ENCODE measurements around the gene PHF21B.

The PHF21B gene

DNA sequence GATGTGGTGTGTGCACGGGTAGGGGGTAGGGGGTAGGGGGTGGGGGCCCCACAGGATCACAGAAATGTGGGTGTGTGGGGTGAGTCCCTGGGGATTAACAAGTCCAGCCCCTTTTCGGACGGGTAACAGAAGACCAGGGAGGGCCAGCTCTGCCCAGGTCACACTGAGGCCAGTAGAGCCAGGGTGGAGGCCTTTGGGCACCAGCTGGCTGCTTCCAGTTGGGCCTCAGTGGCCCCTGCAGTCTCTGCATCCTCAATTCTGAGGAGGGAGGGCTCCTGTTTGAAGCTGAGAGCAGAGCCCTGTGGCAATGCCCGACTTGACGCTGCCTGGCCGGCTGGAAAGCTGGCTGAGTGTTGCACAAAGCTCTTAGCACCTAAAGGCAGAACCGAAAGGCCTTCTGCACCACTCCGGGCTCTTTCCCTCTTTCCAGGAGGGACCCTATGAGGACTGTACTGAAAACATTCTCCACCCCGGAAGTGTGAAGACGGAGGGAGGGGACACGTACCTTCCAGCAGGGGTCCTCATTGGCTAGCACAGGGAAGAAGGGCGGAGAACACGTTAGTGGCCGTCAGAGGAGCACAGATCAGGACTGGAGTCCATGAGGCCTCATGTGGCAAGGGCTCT, 120.4 kb downstream of the PHF21B start:
- no peak for DNase-seq

DNA sequence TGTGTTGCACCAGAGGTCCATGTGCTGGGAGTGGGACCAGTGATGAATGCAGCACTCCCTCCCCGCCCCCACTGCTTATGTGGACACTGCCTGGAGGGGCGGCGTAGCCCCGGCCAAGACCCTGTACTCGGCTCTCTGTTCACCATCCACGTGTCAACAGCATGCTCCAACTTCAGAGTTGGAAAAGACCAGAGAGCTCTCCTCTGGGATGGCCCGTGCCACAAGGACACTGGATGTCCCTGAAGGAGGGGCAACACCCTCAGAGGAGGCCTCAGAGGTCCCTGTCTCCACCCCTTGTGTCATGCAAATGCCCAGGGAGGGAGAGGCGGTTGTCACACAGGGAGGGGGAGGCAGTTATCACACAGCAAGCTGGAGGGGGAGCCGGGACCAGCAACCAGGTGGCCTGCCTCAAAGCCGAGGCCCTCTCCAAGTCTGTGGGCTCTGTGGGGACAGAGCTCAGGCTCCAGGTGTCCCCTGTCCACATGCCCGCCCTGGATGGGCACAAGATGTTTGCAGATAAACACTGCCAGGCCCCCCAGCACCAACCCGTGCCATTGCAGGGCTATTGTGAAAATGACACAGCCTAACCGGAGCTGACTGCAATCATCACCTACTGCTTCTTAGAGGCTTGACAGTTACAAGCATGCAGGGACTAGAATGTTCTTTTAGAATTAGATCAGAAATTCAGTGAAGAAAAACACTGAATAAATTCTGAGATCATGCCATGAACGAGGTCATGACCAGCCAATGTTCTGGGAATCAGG, 121.1 kb downstream of the PHF21B start:
- no peak for DNase-seq

DNA sequence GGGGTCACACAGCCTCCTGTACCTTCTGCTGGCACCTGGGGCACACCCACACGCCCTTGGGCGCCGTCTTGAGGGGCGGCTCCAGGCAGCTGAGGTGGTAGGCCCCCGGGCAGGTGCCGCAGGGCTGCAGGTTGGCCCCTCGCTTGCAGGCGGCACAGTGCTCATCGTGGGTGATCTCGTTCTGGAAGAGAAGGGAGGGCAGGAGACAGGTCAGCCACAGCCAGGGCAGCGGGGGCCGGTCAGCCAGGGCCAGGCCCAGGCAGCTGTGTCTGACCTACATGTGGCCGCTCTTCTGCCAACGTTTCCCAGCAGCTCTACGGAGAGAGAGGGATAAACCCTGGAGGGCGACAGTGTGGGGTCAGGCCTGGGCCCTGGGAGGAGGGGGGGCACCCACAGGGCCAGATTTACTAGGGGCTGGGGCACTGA, 121.9 kb downstream of the PHF21B start:
- DNase-seq = no peak

DNA sequence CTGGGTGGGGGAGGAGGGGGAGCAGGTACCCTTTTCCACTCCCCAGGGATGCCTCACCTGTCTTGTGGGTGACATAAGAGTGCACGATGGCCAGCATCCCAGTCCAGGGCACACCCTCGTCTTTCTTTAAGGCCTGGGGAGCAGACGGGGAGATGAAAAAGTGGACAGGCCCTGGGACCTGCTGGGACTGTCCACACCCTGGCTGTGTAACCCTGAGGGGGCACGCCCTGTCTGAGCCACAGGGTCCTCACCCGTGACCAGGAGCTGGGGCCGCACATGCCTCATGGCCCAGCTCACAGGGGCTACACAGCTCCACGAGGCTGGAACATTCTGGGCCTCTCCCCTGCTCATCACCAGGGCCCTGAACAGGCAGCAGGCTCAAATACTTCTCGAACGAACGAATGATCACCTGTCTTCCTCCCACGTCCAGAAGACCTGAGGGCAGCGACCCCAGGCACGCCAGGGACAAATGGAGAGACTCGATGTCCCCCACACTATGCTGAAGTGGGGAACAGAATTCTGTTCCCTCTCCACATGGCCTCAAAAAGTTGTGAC, 123.9 kb downstream of the PHF21B start:
- DNase-seq = no peak

DNA sequence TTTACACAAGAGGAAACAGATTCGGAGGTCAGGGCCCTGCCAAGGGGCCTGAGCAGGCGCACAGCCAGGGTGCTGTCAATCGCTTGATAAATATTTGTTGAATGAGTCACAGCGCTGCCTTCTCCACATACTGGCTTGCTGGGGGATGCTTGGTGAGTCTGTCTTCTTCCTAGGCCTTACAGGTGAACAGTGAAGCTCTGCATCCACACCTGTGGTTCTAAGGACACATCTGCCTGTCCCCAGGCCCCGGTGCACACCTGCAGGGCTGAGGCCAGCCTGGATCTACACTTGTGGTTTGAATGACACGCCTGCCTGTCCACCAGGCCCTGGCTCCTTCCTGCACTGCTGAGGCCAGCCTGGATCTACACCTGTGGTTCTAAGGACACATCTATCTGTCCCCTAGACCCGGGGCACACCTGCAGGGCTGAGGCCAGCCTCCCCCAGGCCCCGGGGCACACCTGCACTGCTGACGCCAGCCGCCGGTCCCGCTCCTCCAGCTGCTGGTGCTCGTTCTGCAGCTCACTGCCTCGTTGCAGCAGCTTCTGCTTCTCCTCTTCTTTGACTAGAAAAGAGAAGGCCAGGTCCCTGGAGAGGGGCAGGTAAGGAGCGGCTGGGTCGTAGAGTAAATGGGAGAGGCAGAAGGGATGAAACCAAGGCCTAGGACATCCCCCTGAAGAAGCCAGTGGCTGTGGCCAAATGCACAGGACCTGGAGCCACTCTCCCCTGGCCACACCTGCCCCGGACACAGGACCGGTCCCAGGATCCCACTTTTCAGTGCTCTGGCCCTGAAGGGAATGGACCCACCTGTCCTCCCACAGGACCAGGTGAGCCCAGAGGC, 124.6 kb downstream of the PHF21B start:
- no peak for DNase-seq

DNA sequence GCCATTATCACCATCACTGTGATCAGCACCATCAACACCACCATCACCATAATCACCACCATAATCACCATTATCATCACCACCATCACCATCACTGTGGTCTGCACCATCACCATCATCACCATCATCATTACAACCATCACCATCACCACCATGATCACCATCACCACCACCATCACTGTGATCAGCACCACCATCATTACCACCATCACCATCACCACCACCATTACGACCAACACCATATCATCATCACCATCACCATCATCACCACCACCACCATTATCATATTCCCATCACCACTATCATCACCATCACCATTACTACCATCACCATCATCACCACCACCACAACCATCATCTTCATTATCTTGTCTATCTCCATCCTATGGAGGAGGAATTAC, 125.2 kb downstream of the PHF21B start:
- no peak for DNase-seq

DNA sequence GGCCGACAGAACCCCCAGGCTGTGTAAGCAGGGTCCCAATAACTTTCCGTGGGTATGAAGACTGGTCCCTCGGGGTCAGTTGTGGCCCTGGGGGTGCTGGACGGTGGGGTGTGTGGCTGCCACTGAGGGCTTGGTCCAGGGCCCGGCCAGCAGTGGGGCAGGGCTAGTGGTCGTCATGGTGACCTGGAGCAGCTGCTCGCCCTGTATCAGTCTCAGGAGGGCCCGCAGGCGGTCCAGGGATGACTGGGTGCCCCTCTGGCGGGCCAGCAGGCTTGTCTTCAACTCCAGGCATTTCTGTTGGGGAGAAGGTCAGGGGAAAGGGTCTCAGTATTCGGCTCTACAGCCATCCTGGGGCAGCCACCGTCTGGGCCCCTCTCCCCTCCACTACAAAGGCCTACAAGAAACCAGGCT, 126.8 kb downstream of the PHF21B start:
- no peak for DNase-seq

DNA sequence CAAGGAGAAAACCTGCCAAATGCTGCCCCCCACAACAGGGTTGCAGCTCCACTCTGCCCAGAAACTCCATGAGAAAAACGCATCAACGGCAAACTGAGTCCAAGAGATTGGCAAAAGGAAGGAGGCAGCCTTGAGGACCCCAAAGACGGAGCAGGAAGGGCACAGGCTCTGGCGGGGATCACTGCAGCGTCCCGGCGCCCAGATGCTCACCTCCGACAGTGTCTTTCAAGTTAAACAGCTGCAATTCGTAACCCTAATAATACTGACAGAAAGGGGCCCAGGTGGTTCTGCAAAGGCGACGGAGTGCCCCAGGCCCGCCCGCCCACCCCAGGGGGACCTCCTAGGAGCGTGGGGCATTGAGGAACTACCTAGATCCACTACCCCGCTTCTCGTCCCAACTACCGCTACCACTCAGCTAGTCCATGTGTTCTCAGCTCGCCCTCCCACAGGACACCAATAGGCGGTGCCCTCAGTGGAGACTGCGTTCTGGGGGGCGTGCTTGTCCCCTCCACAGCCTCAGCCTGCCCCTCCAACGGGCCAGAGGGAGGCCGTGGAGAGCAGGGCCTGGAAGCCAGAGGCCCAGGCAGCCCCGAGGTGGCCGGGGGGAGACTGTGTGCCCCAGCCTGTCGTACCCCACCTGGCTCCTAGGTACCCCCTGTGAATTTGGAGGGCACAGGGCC, 127.4 kb downstream of the PHF21B start:
- no peak for DNase-seq

DNA sequence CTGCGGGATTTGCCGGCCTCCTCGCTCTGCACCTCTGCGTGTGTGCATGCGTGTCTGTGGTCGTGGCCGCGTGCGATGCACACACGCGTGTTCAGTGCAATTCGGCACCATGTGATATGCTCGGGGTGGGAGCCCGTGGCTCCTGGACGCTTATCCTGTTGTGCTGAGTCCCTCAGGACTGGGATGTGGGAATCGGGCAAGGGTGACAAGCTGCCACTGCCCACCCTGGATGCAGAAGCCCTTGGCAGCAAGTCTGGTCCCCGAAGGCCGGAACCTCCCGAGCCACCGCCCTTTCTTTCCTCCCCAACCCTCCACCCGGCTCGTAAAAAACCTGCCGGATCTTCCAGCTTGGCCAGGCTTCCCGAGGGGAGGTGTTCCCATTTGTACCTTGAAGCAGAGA, 128.2 kb downstream of the PHF21B start:
- DNase-seq = no peak

DNA sequence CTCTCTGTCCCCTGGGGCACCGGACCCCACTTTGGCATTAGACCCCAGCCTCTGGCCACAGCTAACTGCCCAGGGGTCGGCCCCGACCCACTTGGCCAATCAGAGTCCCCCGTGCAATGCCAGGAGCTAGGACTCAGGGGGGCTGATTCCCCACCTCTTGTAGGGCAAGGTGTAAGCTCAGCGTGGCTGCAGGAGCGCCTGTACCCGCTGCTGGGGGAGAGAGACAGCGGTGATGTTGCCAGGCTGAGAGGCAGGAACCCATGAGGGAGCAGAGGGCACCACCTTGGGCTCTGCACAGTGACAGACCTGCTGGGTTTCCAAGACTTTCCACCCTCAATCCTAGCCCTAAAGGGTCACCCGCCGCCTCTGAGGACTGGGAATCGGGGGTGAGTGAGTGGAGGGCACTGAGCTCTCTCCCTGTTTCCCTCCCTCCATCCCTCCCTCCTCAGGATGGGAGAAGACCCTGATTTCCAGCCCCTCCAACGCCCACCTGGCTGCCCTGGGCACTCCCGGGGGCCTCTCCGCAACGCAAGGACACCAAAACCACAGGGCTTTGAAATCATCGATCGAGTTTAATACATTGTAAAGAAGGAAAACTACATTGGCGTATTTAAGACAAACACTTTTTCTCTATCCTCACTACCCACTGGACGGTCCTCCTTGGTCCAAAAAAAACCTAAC, 129.1 kb downstream of the PHF21B start:
- DNase-seq = no peak

DNA sequence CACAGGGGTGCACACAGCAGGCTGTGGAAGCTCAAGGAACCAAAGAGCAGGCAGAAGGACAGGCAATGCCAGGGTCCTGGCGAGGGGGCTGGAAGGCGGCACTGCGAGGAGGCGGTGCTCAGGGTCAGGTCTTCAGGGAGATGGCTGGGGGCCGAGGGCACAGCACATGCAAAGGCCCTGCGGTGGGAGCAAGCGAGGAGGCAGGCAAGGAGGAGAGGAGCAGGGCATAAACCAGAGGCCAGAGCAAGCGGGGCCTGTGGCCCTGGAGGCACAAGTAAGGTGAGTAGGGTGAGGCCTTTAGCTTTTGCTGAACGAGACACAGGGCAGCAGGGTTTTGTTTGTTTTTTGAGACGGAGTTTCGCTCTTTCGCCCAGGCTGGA, 130.5 kb downstream of the PHF21B start:
- DNase-seq = no peak

DNA sequence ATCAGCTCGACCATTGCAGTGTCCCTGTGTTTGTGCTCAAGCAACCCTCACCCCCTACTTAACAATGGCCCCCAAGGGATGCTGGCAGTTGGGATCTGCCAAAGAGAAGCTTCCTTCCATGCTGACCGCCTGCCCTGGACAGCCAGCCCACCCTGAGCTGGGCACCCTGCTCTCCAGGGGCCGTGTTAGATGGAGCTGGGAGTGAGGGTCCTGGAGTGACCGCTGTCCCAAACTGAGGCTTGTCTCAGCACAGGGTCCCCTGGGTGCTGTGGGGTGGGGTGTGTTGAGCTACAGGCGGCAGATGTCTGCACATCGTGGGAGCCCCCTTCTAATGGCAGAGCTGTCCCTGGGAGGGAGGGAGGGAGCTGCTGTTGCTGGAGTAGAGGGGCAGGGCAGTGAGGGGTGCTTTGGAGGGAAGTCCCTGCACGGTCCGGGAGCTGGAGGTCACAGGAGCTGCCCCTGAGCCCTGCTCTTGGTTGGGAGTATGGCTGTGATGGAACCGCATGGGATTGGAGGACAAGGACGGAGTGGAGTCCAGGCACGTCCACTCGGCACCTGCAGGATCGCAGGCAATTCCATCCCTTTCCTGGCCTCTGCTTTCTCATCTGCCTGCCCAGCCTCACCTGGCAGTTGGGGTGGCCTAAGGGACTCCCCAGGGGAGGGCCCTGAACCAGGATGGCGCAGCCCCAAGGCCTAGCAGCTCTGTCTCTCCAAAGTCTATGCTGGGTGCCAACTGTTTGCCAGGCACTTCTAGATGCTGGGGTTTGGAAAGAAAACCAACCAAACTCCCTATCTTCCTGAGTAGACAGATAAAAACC, 131.1 kb downstream of the PHF21B start:
- no peak for DNase-seq

DNA sequence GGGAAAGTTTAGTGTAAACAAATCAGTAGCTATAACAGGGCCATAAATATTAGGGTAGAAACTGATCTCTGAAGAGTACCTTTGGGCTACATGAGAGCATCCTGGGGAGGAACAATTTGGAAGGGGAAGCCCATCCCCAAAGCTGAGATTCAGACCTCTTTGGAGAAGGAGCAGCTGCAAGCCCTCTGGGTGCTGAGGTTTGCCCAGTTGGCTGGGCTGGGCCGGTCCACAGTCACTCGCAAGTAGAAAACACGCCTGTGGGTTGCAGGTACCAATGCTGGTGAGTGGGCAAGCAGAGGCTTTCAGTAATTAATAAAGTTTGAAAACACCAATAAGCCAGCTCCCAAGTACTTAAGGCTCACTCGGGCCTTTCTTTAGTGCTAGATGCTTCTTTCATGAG, 132.9 kb downstream of the PHF21B start:
- no peak for DNase-seq

DNA sequence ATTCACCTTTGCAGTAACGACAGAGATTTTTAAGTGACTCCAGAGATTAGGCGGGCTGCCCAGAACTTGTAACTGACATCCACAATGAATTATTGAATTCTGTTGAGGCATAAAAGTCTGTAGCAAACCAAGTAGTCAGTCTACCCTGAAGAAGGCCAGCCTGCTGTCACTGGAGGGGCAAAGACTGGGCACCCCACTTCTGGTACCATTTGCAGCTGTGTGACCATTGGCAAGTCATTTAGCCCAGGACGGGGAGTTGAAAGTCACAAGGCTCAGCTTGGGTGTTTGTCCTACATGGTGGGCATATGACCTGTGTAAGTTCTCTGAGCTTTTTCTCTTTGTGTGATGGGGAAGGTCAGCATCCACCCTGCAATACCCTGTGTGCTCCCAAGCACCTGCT, 138.0 kb downstream of the PHF21B start:
- no peak for DNase-seq

DNA sequence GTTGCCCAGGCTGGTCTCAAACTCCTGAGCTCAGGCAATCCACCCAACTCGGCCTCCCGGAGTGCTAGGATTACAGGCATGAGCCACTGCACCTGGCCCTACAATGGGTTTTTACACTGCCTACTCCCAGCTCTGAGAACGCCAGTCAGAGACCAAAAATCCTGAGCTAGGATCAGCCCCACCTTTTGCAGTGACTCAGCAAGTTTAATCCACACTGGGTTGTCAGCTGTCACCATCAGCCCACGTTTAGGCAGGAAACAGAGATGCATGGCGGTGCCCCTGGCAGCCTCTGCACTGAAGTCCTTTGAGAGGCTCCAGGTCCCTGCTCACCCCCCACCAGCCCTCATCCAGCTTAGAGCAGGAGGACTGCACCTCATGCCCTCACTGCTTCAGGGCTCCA, 139.8 kb downstream of the PHF21B start:
- DNase-seq = no peak

DNA sequence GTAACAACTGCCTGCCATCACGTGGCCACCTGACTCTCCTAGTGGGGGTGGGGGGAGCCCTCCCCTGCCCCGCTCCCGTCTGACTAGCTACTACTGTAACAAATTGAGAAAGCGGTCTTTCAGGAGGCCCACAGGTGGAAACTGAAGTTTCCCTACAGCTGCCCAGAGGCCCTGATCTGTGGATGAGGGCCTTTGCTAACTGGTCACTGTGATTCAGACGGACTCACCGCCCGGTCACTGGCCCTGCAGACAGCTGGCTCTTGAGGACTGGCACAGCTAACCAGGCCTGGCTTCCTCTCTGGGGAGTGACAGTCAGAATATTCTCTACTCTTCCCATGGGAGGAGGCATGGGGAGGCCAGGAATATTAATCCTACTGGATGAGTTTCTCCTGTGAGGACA, 140.6 kb downstream of the PHF21B start:
- DNase-seq = no peak

DNA sequence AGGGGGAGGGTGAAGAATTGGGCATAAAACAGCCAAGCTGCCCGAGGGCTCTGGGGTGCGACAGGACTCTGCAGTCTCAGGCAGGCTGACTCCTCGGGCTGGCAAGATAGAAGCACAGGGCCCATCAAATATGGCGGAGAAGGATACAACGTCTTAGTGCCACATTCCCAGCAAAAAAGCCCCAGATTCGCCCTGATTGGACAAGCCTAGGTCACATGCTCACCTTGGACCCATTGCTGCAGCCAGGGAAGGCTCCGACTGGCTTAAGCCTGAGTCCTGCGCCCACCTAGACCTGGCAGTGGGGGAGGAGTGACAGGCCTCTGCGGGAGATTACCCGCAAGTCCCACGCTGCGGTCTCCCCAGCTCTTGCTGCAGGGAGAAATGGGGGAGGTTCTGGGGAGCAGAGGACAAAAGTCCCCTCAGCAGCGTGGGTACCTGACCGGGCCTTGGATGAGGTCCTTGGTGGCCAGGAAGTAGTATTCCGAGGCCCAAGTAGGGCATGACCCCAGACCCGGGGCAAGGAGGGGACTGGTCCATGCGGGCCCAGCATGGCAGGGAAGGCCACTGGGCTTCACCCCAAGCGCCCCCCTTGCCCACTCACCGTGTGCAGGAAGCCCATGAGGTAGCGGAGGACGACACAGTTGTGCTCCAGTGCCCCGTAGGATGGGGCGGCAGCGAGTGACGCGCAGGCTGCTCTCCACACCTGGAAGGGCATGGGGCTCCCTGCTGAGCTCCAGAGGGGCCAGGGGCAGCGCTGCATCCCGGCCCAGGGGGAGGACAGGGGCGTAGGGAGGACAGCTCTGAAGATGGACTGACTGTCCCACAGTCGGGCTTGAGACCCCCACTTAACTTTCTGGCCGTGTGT, 144.4 kb downstream of the PHF21B start:
- DNase-seq = no peak

DNA sequence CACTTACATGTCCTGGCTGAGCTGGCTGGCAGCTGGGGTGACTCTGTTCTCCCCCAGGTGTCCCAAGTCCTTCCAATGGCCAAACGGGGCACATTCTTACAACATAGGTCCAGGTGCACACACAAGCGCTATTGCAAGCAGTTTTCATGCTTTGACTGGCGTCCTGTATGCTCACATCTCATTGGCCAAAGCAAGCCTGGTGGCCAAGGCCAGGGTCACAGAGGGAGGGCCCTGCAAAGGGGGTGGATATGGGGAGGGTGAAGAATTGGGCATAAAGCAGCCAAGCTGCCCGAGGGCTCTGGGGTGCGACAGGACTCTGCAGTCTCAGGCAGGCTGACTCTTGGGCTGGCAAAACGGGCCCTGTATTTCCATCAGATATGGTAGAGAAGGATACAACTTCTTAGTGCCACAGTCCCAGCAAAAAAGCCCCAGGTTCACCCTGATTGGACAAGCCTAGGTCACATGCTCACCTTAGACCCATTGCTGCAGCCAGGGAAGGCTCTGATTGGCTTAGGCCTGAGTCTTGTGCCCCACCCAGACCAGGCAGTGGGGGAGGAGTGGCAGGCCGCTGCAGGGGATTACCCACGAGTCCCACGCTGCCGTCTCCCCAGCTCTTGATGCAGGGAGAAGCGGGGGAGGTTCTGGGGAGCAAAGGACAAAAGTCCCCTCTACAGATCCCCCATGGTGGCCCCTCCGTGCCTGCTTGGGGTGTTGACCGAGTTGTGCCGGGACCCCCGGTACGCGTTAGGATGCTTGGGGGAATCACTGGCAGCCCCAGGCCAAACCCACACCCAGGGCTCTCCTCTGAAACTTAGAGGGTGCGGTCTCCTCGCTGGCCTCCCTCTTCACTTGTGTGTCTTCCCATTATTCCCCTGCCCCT, 146.6 kb downstream of the PHF21B start:
- DNase-seq = no peak

DNA sequence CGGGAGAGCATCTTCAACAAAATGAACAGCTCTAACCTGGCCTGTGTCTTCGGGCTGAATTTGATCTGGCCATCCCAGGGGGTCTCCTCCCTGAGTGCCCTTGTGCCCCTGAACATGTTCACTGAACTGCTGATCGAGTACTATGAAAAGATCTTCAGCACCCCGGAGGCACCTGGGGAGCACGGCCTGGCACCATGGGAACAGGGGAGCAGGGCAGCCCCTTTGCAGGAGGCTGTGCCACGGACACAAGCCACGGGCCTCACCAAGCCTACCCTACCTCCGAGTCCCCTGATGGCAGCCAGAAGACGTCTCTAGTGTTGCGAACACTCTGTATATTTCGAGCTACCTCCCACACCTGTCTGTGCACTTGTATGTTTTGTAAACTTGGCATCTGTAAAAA, 147.5 kb downstream of the PHF21B start:
- no peak for DNase-seq

Data from CD4-positive, alpha-beta T cell treated with Interleukin-21 for 1 hour (primary cell).